ENCODE results near the gene RNF17. TPM values are rescaled to one million over a fixed set of nuclear protein-coding genes. Genes with fewer than 3 reads are reported as not detected.

The RNF17 gene
- total and polyA plus RNA-seq, 4 donors = 0.08 to 0.14 TPM; not detected in 2

DNA sequence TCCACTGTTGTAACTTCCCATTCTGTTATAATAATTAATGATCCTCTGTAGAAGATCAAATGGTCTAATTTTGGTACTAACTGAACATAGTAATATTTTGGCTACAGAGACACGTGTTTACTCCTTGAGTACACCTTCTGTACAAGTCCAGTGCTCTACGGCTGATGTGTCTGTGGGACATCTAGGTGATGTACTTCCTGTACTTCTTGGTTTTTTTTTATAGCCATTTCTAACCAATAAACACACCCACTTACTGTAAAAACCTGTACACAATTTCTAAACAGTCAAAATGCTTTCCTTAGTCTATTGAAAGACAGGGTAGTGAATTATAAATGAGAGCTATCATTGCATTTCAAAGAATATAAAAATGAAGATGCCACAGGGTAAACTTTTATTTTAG, 118.7 kb downstream of the RNF17 start:
- TF ChIP-seq, protein P1, sequence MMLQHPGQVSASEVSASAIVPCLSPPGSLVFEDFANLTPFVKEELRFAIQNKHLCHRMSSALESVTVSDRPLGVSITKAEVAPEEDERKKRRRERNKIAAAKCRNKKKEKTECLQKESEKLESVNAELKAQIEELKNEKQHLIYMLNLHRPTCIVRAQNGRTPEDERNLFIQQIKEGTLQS (IDR thresholded peaks at IDR 0.05) = no peak
- TF ChIP-seq, protein P2, sequence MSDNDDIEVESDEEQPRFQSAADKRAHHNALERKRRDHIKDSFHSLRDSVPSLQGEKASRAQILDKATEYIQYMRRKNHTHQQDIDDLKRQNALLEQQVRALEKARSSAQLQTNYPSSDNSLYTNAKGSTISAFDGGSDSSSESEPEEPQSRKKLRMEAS (IDR thresholded peaks at IDR 0.05) = no peak
- TF ChIP-seq RAD21 (IDR thresholded peaks at IDR 0.05) (no peak), GABPA (IDR thresholded peaks at IDR 0.05 in 1 of 2, conservative IDR thresholded peaks at IDR 0.05 in 1 of 2) (no peak), RXRA (IDR thresholded peaks at IDR 0.05) (no peak), TAF1 (conservative IDR thresholded peaks at IDR 0.05) (no peak), YY1 (IDR thresholded peaks at IDR 0.05) (no peak), FOXA2 (IDR thresholded peaks at IDR 0.05) (no peak), HNF4A (conservative IDR thresholded peaks at IDR 0.05) (no peak), HNF4G (IDR thresholded peaks at IDR 0.05) (no peak), EGR1 (IDR thresholded peaks at IDR 0.05; ENCODE audit: low read depth in 2 of 2) (no peak), SP1 (IDR thresholded peaks at IDR 0.05) (no peak), FOXA1 (IDR thresholded peaks at IDR 0.05) (no peak), NR2F2 (IDR thresholded peaks at IDR 0.05) (no peak)
- TF ChIP-seq, protein P3, sequence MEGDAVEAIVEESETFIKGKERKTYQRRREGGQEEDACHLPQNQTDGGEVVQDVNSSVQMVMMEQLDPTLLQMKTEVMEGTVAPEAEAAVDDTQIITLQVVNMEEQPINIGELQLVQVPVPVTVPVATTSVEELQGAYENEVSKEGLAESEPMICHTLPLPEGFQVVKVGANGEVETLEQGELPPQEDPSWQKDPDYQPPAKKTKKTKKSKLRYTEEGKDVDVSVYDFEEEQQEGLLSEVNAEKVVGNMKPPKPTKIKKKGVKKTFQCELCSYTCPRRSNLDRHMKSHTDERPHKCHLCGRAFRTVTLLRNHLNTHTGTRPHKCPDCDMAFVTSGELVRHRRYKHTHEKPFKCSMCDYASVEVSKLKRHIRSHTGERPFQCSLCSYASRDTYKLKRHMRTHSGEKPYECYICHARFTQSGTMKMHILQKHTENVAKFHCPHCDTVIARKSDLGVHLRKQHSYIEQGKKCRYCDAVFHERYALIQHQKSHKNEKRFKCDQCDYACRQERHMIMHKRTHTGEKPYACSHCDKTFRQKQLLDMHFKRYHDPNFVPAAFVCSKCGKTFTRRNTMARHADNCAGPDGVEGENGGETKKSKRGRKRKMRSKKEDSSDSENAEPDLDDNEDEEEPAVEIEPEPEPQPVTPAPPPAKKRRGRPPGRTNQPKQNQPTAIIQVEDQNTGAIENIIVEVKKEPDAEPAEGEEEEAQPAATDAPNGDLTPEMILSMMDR (IDR thresholded peaks at IDR 0.05; ENCODE audit: low read depth, low read length, missing input control) = no peak
- TF ChIP-seq, protein P4, sequence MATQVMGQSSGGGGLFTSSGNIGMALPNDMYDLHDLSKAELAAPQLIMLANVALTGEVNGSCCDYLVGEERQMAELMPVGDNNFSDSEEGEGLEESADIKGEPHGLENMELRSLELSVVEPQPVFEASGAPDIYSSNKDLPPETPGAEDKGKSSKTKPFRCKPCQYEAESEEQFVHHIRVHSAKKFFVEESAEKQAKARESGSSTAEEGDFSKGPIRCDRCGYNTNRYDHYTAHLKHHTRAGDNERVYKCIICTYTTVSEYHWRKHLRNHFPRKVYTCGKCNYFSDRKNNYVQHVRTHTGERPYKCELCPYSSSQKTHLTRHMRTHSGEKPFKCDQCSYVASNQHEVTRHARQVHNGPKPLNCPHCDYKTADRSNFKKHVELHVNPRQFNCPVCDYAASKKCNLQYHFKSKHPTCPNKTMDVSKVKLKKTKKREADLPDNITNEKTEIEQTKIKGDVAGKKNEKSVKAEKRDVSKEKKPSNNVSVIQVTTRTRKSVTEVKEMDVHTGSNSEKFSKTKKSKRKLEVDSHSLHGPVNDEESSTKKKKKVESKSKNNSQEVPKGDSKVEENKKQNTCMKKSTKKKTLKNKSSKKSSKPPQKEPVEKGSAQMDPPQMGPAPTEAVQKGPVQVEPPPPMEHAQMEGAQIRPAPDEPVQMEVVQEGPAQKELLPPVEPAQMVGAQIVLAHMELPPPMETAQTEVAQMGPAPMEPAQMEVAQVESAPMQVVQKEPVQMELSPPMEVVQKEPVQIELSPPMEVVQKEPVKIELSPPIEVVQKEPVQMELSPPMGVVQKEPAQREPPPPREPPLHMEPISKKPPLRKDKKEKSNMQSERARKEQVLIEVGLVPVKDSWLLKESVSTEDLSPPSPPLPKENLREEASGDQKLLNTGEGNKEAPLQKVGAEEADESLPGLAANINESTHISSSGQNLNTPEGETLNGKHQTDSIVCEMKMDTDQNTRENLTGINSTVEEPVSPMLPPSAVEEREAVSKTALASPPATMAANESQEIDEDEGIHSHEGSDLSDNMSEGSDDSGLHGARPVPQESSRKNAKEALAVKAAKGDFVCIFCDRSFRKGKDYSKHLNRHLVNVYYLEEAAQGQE (IDR thresholded peaks at IDR 0.05) = no peak
- Histone ChIP-seq H3K9me3 (ENCODE audit: control insufficient read depth in 4 of 4, low read length in 3 of 4) (no peaks in the 10 kb centered on the region), H3K4me1 (ENCODE audit: control insufficient read depth in 4 of 4, insufficient read depth in 4 of 4, low read length in 3 of 4) (no peaks in the 10 kb centered on the region), H3K36me3 (ENCODE audit: control insufficient read depth in 4 of 4, insufficient read depth in 3 of 4, low read depth in 1 of 4, low read length in 3 of 4) (peaks cover 0 to 4% (median 0%) of the 10 kb centered on the region in 4 donors), H3K4me3 (ENCODE audit: low read depth in 1 of 3, low read length in 3 of 3) (no peak overlapping the region), H3K27ac (ENCODE audit: low read depth in 1 of 2, low read length in 2 of 2) (no peak overlapping the region), H3K9ac (ENCODE audit: low read depth in 1 of 2, low read length in 2 of 2) (no peak overlapping the region), H3K27me3 (ENCODE audit: control insufficient read depth in 4 of 4, insufficient read depth in 4 of 4, low read length in 3 of 4) (no peaks in the 10 kb centered on the region)
- 88% methylated on average over 2 of the region's 2 CpGs for WGBS
- DNase-seq (ENCODE audit: low spot score) = no peak

DNA sequence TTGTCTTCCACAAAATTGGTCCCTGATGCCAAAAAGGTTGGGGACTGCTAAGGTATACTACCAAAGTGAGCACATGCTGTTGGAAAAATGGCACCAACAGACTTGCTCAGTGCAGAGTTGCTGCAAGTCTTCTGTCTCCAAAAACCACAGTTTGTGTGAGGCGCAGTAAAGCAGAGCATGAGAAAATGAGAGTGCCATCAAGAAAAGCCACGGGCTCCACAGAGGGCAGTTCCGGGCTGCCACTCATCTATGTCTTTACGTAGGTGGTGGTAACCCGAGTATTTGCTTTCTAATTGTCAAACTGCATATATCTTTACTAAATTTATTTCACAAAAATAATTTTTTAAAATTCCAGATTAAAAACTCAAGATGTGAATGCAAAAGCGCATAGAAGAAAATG, 123.8 kb downstream of the RNF17 start:
- Histone ChIP-seq H3K4me1 (ENCODE audit: control insufficient read depth in 4 of 4, insufficient read depth in 4 of 4, low read length in 3 of 4) (no peaks in the 10 kb centered on the region), H3K27me3 (ENCODE audit: control insufficient read depth in 4 of 4, insufficient read depth in 4 of 4, low read length in 3 of 4) (no peaks in the 10 kb centered on the region), H3K27ac (ENCODE audit: low read depth in 1 of 2, low read length in 2 of 2) (no peak overlapping the region), H3K9ac (ENCODE audit: low read depth in 1 of 2, low read length in 2 of 2) (no peak overlapping the region), H3K4me3 (ENCODE audit: low read depth in 1 of 3, low read length in 3 of 3) (no peak overlapping the region), H3K36me3 (ENCODE audit: control insufficient read depth in 4 of 4, insufficient read depth in 3 of 4, low read depth in 1 of 4, low read length in 3 of 4) (peaks cover 0 to 4% (median 3%) of the 10 kb centered on the region in 4 donors), H3K9me3 (ENCODE audit: control insufficient read depth in 4 of 4, low read length in 3 of 4) (no peaks in the 10 kb centered on the region)
- 96% methylated on average over 6 of the region's 6 CpGs for WGBS
- no peak for DNase-seq (ENCODE audit: low spot score)
- no peak for TF ChIP-seq FOXA2 (IDR thresholded peaks at IDR 0.05)
- no peak for TF ChIP-seq FOXA1 (IDR thresholded peaks at IDR 0.05)
- TF ChIP-seq YY1 (IDR thresholded peaks at IDR 0.05) = no peak
- TF ChIP-seq, protein P2 (IDR thresholded peaks at IDR 0.05) = no peak
- no peak for TF ChIP-seq HNF4A (conservative IDR thresholded peaks at IDR 0.05)
- TF ChIP-seq, protein P1 (IDR thresholded peaks at IDR 0.05) = no peak
- TF ChIP-seq SP1 (IDR thresholded peaks at IDR 0.05) = no peak
- TF ChIP-seq RAD21 (IDR thresholded peaks at IDR 0.05) = no peak
- TF ChIP-seq, protein P4 (IDR thresholded peaks at IDR 0.05) = no peak
- TF ChIP-seq TAF1 (conservative IDR thresholded peaks at IDR 0.05) = no peak
- TF ChIP-seq, protein P5, sequence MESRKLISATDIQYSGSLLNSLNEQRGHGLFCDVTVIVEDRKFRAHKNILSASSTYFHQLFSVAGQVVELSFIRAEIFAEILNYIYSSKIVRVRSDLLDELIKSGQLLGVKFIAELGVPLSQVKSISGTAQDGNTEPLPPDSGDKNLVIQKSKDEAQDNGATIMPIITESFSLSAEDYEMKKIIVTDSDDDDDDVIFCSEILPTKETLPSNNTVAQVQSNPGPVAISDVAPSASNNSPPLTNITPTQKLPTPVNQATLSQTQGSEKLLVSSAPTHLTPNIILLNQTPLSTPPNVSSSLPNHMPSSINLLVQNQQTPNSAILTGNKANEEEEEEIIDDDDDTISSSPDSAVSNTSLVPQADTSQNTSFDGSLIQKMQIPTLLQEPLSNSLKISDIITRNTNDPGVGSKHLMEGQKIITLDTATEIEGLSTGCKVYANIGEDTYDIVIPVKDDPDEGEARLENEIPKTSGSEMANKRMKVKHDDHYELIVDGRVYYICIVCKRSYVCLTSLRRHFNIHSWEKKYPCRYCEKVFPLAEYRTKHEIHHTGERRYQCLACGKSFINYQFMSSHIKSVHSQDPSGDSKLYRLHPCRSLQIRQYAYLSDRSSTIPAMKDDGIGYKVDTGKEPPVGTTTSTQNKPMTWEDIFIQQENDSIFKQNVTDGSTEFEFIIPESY (IDR thresholded peaks at IDR 0.05) = no peak
- TF ChIP-seq EGR1 (IDR thresholded peaks at IDR 0.05; ENCODE audit: low read depth in 2 of 2) = no peak
